Prostate gland (tissue), 2 donors: Measurements from ENCODE around the gene DOCK2.

Experiments used
- POLR2A ChIP-seq: fragments of 450-650 bp; IDR thresholded peaks from one replicate; pipeline ENCODE4 v1.6.1; 2016; ENCODE audit warnings: antibody characterized with exemption, mild to moderate bottlenecking
- POLR2AphosphoS5 ChIP-seq: sonication (generic); formaldehyde crosslinking; IDR thresholded peaks from one replicate; pipeline ENCODE4 v1.6.1; 2017; ENCODE audit warnings: antibody characterized with exemption
- TF ChIP-seq, protein P1 (sequence below), 4 experiments: fragments of 200-600 bp in 2 of 4; fragments of 450-650 bp in 2 of 4; sonication (generic) in 2 of 4; IDR thresholded peaks; 1 replicate in 3 of 4; 2 replicates in 1 of 4; pipeline ENCODE4 v1.5.1; 2016 to 2019; ENCODE audit warnings: antibody characterized with exemption in 4 of 4, mild to moderate bottlenecking in 2 of 4, moderate library complexity in 2 of 4

DNA sequence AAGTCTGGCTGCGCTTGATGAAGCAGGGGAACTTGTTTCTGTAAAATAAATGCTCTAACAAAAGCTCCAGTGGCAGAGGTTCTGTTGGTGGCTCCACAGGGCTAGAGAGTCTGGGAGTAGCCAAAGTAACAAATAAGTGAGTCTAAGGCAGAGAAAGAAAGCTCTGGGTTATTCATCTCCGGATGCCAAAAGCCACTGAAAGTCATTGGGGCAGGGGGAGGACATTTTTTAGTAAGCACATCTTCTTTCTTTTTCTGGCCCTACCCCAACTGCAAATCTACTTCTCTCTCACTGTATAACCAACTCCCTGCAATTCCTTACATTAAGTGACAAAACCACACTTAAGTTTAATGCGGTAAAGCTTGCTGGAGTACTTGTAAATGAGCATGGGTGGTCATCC lies 201.6 kb downstream of the DOCK2 start:
- TF ChIP-seq POLR2A (no peak), POLR2AphosphoS5 (no peak)
- TF ChIP-seq, protein P1, sequence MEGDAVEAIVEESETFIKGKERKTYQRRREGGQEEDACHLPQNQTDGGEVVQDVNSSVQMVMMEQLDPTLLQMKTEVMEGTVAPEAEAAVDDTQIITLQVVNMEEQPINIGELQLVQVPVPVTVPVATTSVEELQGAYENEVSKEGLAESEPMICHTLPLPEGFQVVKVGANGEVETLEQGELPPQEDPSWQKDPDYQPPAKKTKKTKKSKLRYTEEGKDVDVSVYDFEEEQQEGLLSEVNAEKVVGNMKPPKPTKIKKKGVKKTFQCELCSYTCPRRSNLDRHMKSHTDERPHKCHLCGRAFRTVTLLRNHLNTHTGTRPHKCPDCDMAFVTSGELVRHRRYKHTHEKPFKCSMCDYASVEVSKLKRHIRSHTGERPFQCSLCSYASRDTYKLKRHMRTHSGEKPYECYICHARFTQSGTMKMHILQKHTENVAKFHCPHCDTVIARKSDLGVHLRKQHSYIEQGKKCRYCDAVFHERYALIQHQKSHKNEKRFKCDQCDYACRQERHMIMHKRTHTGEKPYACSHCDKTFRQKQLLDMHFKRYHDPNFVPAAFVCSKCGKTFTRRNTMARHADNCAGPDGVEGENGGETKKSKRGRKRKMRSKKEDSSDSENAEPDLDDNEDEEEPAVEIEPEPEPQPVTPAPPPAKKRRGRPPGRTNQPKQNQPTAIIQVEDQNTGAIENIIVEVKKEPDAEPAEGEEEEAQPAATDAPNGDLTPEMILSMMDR (IDR thresholded peaks at IDR 0.05): no peak
